Vagina (tissue), 2 donors: ENCODE results near the gene MAGI3.

Source experiments
- POLR2A ChIP-seq, 2 donors: fragments of 450-650 bp; IDR thresholded peaks; one replicate each; pipeline ENCODE4 v1.6.1; 2017; ENCODE audit warnings: antibody characterized with exemption in 2 of 2, mild to moderate bottlenecking in 2 of 2, moderate library complexity in 2 of 2
- POLR2AphosphoS5 ChIP-seq, 2 donors: sonication (generic); formaldehyde crosslinking; IDR thresholded peaks; one replicate each; pipeline ENCODE4 v1.9.0; 2017; ENCODE audit warnings: antibody characterized with exemption in 2 of 2, mild to moderate bottlenecking in 2 of 2, low read depth in 1 of 2; ENCODE audit not compliant: insufficient read depth in 1 of 2
- TF ChIP-seq, protein P1 (sequence below), 3 experiments: fragments of 450-650 bp in 2 of 3; fragments of 200-600 bp in 1 of 3; sonication (generic) in 1 of 3; IDR thresholded peaks; one replicate each; pipeline ENCODE4 v1.5.1; 2017 to 2019; ENCODE audit warnings: antibody characterized with exemption in 3 of 3, mild to moderate bottlenecking in 2 of 3, moderate library complexity in 2 of 3

DNA sequence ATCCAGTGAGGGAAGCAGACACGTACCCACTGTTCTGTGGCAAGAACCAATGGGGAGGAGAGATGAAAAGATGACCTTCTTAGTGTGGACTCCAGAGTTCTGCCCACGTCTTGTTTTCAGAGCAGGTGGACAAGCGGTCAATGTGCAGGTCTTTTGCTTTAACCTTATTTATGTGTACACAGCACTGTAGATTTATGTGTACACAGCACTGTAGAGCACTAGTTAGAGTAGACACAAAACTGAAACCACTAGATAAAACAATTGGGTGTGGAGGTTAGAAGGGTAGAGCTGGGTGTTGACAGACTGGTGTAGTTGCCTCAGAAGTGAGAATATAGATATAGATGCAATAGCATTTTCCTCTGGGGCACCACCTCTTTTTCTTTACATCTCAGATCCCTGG lies 150.0 kb downstream of the MAGI3 start:
- TF ChIP-seq, protein P1, sequence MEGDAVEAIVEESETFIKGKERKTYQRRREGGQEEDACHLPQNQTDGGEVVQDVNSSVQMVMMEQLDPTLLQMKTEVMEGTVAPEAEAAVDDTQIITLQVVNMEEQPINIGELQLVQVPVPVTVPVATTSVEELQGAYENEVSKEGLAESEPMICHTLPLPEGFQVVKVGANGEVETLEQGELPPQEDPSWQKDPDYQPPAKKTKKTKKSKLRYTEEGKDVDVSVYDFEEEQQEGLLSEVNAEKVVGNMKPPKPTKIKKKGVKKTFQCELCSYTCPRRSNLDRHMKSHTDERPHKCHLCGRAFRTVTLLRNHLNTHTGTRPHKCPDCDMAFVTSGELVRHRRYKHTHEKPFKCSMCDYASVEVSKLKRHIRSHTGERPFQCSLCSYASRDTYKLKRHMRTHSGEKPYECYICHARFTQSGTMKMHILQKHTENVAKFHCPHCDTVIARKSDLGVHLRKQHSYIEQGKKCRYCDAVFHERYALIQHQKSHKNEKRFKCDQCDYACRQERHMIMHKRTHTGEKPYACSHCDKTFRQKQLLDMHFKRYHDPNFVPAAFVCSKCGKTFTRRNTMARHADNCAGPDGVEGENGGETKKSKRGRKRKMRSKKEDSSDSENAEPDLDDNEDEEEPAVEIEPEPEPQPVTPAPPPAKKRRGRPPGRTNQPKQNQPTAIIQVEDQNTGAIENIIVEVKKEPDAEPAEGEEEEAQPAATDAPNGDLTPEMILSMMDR (IDR thresholded peaks at IDR 0.05), result no peak
- TF ChIP-seq POLR2AphosphoS5 (IDR thresholded peaks at IDR 0.05; ENCODE audit: insufficient read depth in 1 of 2, low read depth in 1 of 2) (no peak), POLR2A (IDR thresholded peaks at IDR 0.05) (no peak)
